Common myeloid progenitor, CD34-positive (primary cell): ENCODE data around the gene PCSK4.
A peak's percentile ranks its signal among the peaks of the same experiment; 100 is the strongest.
"Not testable (repeated sequence)": the region's sequence is repeated elsewhere in the genome, so short reads cannot be mapped to it uniquely, and the experiment has no call there.

ENCODE experiments used
- CTCF ChIA-PET: fragments of 350-600 bp; sonication (Branson Sonifier 250); formaldehyde crosslinking; loops from one replicate; lab custom pipeline; 2021; ENCODE audit warnings: antibody characterized with exemption; lab: Charles Lee
- POLR2A ChIA-PET: fragments of 350-600 bp; sonication (Branson Sonifier 250); formaldehyde crosslinking; loops from one replicate; lab custom pipeline; 2021; ENCODE audit warnings: antibody characterized with exemption; lab: Charles Lee
- DNase-seq, 3 donors: peaks; one replicate each; pipeline versions ENCODE4 v3.0.0 to v3.0.0-alpha.2; 2013
- H3K27ac ChIP-seq, 2 experiments: 1 replicate in 1 of 2; 2 replicates in 1 of 2; pipeline ENCODE4 v1.7.0; 2013; ENCODE audit warnings: inconsistent platforms in 2 of 2, low read length in 2 of 2, mild to moderate bottlenecking in 2 of 2, low read depth in 1 of 2, moderate library complexity in 1 of 2; ENCODE audit not compliant: severe bottlenecking in 2 of 2, insufficient read depth in 1 of 2, poor library complexity in 1 of 2
- H3K27me3 ChIP-seq, 5 experiments: replicated peaks in 2 of 5; 1 replicate in 3 of 5; 2 replicates in 2 of 5; pipeline versions ENCODE4 v1.6.1 to v1.7.0; 2013; ENCODE audit warnings: low read length in 4 of 5, mild to moderate bottlenecking in 2 of 5, moderate library complexity in 2 of 5, inconsistent platforms in 1 of 5; ENCODE audit not compliant: insufficient read depth in 5 of 5, control insufficient read depth in 4 of 5
- H3K36me3 ChIP-seq, 4 experiments: 1 replicate in 2 of 4; 2 replicates in 2 of 4; pipeline versions ENCODE4 v1.6.1 to v1.7.0; 2013; ENCODE audit warnings: low read length in 3 of 4, control low read depth in 1 of 4, mild to moderate bottlenecking in 1 of 4; ENCODE audit not compliant: control insufficient read depth in 4 of 4, insufficient read depth in 4 of 4
- H3K4me1 ChIP-seq, 4 experiments: 1 replicate in 3 of 4; 2 replicates in 1 of 4; pipeline versions ENCODE4 v1.6.1 to v1.7.1; 2013; ENCODE audit warnings: low read length in 3 of 4, mild to moderate bottlenecking in 3 of 4, control low read depth in 1 of 4, inconsistent platforms in 1 of 4, moderate library complexity in 1 of 4; ENCODE audit not compliant: control insufficient read depth in 4 of 4, insufficient read depth in 4 of 4; ENCODE audit errors: control extremely low read depth in 1 of 4
- H3K4me3 ChIP-seq, 7 experiments: 1 replicate in 4 of 7; 2 replicates in 3 of 7; pipeline versions ENCODE4 v1.5.1 to v1.7.0; 2013; ENCODE audit warnings: mild to moderate bottlenecking in 7 of 7, low read length in 6 of 7, moderate library complexity in 6 of 7, inconsistent platforms in 2 of 7, low read depth in 2 of 7, control low read depth in 1 of 7; ENCODE audit not compliant: insufficient read depth in 4 of 7, control insufficient read depth in 1 of 7; ENCODE audit errors: extremely low read depth in 1 of 7
- H3K9me3 ChIP-seq, 5 experiments: 1 replicate in 4 of 5; 2 replicates in 1 of 5; pipeline versions ENCODE4 v1.6.1 to v1.7.1; 2013; ENCODE audit warnings: low read length in 4 of 5, mild to moderate bottlenecking in 2 of 5, inconsistent platforms in 1 of 5, low read depth in 1 of 5, moderate library complexity in 1 of 5; ENCODE audit not compliant: control insufficient read depth in 4 of 5, insufficient read depth in 2 of 5; ENCODE audit errors: control extremely low read depth in 1 of 5
- WGBS: methylation state at CpG from one replicate; pipeline ENCODE4 v1.1.5; 2013; ENCODE audit not compliant: insufficient coverage; 5-methylcytosine and 5-hydroxymethylcytosine counted together

PCSK4 gene

DNA sequence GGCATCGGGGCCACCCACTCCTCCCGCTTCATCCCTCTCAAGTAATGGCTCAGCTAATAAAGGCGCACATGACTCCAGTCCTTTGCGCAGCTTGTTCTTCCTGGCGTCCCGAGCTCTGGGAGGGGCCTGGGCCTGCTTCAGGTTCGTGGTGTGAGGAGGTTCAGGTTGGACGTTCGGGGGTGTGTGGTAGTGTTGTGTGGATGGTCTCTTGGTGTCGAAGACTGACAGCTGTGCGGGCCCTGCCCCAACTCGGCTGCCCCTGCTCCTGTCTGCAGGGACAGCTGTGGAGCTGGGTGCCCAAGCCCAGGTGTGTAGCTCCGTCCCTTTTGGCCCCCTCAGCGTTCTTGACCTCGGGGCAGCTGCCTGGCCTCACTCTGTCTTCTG lies 49.7 kb downstream of the PCSK4 start:
- Histone ChIP-seq H3K4me3 (no peak overlapping the region), H3K9me3 (no peaks in the 10 kb centered on the region), H3K36me3 (peaks cover 9 to 42% (median 24%) of the 10 kb centered on the region in 4 experiments), H3K4me1 (peaks cover 0 to 33% (median 26%) of the 10 kb centered on the region in 4 experiments), H3K27ac (peak overlapping the region in 1 of 2 experiments; percentile 14), H3K27me3 (peaks cover 0 to 2% (median 0%) of the 10 kb centered on the region in 5 experiments)
- ChIA-PET CTCF (interaction anchor here (1.0 to 6.4 kb wide), 2 partner anchors 8 to 15 kb away, joined by 3 to 49 read pairs; no protein-coding TSS in a partner anchor), POLR2A (no interaction called here)
- 97% methylated on average over 14 of the region's 15 CpGs for WGBS
- DNase-seq, result no peak

DNA sequence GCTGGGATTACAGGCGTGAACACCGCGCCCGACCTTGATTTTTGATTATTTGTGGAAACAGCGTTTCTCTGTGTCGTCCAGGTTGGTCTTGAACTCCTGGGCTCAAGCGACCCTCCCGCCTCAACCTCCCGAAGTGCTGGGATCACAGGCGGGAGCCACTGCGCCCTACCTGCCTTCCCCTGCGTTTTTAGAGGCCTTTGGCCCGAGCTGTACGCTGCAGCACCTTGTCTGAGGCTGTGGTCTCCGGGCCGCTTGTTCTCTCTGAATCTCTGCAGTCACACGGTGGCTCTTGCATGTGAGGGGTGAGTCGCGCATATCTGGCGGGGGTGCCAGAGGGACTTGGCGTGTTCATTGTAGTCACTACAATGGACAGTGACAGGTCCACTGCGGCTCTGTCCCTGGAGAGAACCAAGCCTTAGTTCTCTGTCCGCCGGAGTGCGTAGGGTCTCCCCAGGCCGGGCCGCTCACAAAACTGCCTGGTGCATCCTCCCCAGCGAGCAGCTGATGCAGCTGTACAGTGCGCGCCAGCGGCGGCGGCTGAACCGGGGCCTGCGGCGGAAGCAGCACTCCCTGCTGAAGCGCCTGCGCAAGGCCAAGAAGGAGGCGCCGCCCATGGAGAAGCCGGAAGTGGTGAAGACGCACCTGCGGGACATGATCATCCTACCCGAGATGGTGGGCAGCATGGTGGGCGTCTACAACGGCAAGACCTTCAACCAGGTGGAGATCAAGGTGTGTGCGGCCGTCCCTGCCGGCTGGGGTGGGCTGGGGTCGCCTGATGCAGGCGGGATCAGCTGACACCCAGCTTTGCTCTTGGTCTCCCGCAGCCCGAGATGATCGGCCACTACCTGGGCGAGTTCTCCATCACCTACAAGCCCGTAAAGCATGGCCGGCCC lies 50.4 kb downstream of the PCSK4 start:
- not testable (repeated sequence) for H3K9me3 ChIP-seq, DNase-seq, H3K27me3 ChIP-seq
- Histone ChIP-seq H3K36me3 (peaks cover 9 to 47% (median 28%) of the 10 kb centered on the region in 4 experiments), H3K27ac (peak overlapping the region in 1 of 2 experiments; percentile 96), H3K4me3 (peak overlapping the region in 6 of 7 experiments; percentile 79 to 98 (median 86)), H3K4me1 (peaks cover 0 to 27% (median 20%) of the 10 kb centered on the region in 4 experiments)
- ChIA-PET CTCF (interaction anchor here (6.4 kb wide), 1 partner anchor 16 kb away, joined by 49 read pairs; no protein-coding TSS in a partner anchor), POLR2A (interaction anchor here (0.8 kb wide), 1 partner anchor 30 kb away, joined by 3 read pairs; no protein-coding TSS in a partner anchor)
- WGBS, result 92% methylated on average over 46 of the region's 57 CpGs

GRCh38 chr19:1438933-1439354 lies 51.2 kb downstream of the PCSK4 start:
- ChIA-PET CTCF (no interaction called here), POLR2A (interaction anchor here (0.8 kb wide), 1 partner anchor 30 kb away, joined by 3 read pairs; no protein-coding TSS in a partner anchor)
- Histone ChIP-seq H3K36me3 (peaks cover 9 to 54% (median 33%) of the 10 kb centered on the region in 4 experiments), H3K9me3 (no peaks in the 10 kb centered on the region), H3K27me3 (no peaks in the 10 kb centered on the region), H3K4me1 (peaks cover 0 to 22% (median 16%) of the 10 kb centered on the region in 4 experiments), H3K27ac (peak overlapping the region; percentile 92 to 96), H3K4me3 (peak overlapping the region; percentile 79 to 98 (median 87))
- WGBS, result 2% methylated on average over 19 of the region's 26 CpGs
- peak in 1 of 3 donors; percentile 28 for DNase-seq

- peak within 1 kb of the TSS; percentile 79 to 98 (median 87) for H3K4me3 ChIP-seq
These were observed 51.9 kb downstream of the PCSK4 start, which contains the start of gene RPS15 for GRCh38 chr19:1438035-1438932. Gene RPS15 (plus strand): TSS chr19:1438396. CDS start chr19:1438426, 30 bp downstream.

DNA sequence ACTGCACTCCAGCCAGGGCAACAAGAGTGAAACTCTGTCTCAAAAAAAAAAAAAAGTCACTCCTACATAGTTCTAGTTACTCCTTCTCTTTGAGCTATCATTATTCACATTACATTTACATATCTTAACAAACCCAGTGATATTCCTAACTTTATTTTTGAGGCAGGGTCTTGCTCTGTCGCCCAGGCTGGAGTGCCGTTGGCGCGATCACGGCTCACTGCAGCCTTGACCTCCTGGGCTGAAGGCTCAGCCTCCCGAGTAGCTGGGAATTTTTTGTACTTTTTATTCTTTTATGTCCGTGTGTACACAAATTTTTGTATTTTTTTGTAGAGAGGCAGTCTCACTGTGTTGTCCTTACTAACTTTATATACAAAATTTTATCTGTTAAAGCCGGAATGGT lies 52.5 kb downstream of the PCSK4 start:
- Histone ChIP-seq H3K27me3 (no peaks in the 10 kb centered on the region), H3K4me3 (no peak overlapping the region), H3K27ac (no peak overlapping the region), H3K4me1 (peaks cover 0 to 20% (median 15%) of the 10 kb centered on the region in 4 experiments), H3K36me3 (peaks cover 10 to 64% (median 47%) of the 10 kb centered on the region in 4 experiments), H3K9me3 (no peaks in the 10 kb centered on the region)
- 80% methylated on average over 2 of the region's 8 CpGs for WGBS
- ChIA-PET POLR2A (interaction anchor here (1.1 kb wide), 1 partner anchor 24 kb away, joined by 4 read pairs; no protein-coding TSS in a partner anchor), CTCF (interaction anchor here (1.4 kb wide), 2 partner anchors 10 to 15 kb away, joined by 4 to 9 read pairs; no protein-coding TSS in a partner anchor)
- no peak for DNase-seq

More at GRCh38 chr19:1438035-1438932, 51.9 kb downstream of the PCSK4 start, which contains the start of gene RPS15:
- CTCF ChIA-PET, result interaction anchor here (1.4 kb wide), 2 partner anchors 11 to 14 kb away, joined by 4 to 9 read pairs; no protein-coding TSS in a partner anchor
- 2% methylated on average over 97 of the region's 100 CpGs for WGBS
- peaks cover 10 to 60% (median 40%) of the 10 kb centered on the region in 4 experiments for H3K36me3 ChIP-seq
- H3K27me3 ChIP-seq, result no peaks in the 10 kb centered on the region
- no peaks in the 10 kb centered on the region for H3K9me3 ChIP-seq
- peak within 1 kb of the TSS; percentile 92 to 96 for H3K27ac ChIP-seq
- H3K4me1 ChIP-seq, result peaks cover 0 to 20% (median 15%) of the 10 kb centered on the region in 4 experiments
- POLR2A ChIA-PET, result interaction anchor here (1.1 kb wide), 1 partner anchor 25 kb away, joined by 4 read pairs; no protein-coding TSS in a partner anchor
- DNase-seq, result peak; percentile 95 to 98 (median 96)

DNA sequence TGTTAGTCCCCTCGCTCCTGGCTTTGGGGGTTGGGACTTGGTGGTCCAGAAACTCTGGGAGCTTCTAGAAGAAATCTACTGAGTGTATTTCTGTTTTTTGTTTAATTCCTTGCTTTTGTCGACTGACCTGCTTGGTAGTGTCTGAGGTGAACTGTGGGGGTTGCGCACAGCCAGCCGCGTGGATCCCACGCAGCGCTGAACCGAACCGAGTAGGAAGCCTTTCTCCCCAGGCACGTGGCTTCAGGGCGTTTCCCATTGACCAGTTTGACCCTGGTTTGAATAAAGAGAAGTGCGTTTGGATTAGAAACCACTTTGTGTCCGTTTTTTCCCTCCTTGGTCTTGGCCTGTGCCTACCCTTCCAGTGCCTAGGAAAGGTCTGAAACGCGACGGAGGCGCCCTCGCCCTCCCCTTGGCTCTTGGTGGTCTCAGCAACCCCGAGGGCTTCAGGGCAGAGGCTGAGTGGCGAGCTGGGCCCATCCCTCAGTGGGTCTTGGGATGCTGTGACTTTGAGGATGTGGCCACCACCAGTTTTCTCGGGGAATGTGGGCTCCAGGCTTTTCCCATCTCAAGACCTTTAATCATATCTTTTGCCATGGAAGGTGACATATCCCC lies 54.7 kb downstream of the PCSK4 start:
- peaks cover 3 to 55% (median 43%) of the 10 kb centered on the region in 4 experiments for H3K36me3 ChIP-seq
- CTCF ChIA-PET, result no interaction called here

More for the DNA sequence above, 54.7 kb downstream of the PCSK4 start:
- POLR2A ChIA-PET, result no interaction called here
- Histone ChIP-seq H3K4me1 (peaks cover 0 to 15% (median 13%) of the 10 kb centered on the region in 4 experiments), H3K4me3 (no peak overlapping the region), H3K9me3 (no peaks in the 10 kb centered on the region), H3K27me3 (no peaks in the 10 kb centered on the region), H3K27ac (no peak overlapping the region)
- 92% methylated on average over 19 of the region's 21 CpGs for WGBS
- no peak for DNase-seq
